GM12878 (cell line): Measurements from ENCODE around the gene PPM1J. TPM values are rescaled to one million over a fixed set of nuclear protein-coding genes. Genes with fewer than 3 reads are reported as not detected.

Source experiments
- ATAC-seq: fragments of 200-7000 bp; cut with Tn5 transposase; 3 replicates; pipeline ENCODE4 v1.9.1; 2020; ENCODE audit warnings: mild to moderate bottlenecking, moderate library complexity
- BruUV-seq: library from RNA; stranded (reverse); fragments of 400-500 nt; replicated peaks from 2 replicates; lab custom pipeline; 2021; lab: Mats Ljungman, UMichigan
- CTCF ChIA-PET: fragments of 300-600 bp; sonication (Branson Sonifier 250); formaldehyde crosslinking; extraction: SDS; loops from one replicate; lab custom pipeline; 2021; ENCODE audit warnings: inconsistent platforms; lab: Yijun Ruan, JAX
- POLR2A ChIA-PET: fragments of 350-600 bp; formaldehyde crosslinking; extraction: SDS; loops from one replicate; lab custom pipeline; 2021; ENCODE audit warnings: inconsistent platforms; lab: Charles Lee
- RAD21 ChIA-PET: fragments of 300-600 bp; sonication (Branson Sonifier 250); formaldehyde crosslinking; loops from one replicate; lab custom pipeline; 2023; ENCODE audit warnings: antibody characterized with exemption; ENCODE audit not compliant: unreplicated experiment; lab: Charles Lee
- SMC1A ChIA-PET: fragments of 300-600 bp; sonication (Branson Sonifier 250); formaldehyde crosslinking; loops from one replicate; lab custom pipeline; 2023; ENCODE audit not compliant: unreplicated experiment, uncharacterized antibody; lab: Charles Lee
- DNase-seq: peaks from one replicate; pipeline ENCODE4 v3.0.0-alpha.2; 2011; ENCODE audit warnings: low read depth, low spot score
- FAIRE-seq: peaks from 3 replicates; lab custom pipeline; 2011; peaks lifted over from hg19 to GRCh38; lab: Jason Lieb, UNC
- H2AFZ ChIP-seq: 2 replicates; pipeline ENCODE4 v1.6.0; 2011; ENCODE audit warnings: low read depth, low read length, control low read depth; ENCODE audit not compliant: control insufficient read depth
- H3K27ac ChIP-seq: 2 replicates; pipeline ENCODE4 v1.5.1; 2011; ENCODE audit warnings: control low read depth; ENCODE audit not compliant: control insufficient read depth, insufficient read depth
- H3K27me3 ChIP-seq, 2 experiments: replicated peaks in 1 of 2; 2 replicates each; pipeline versions ENCODE4 v1.6.0 to v1.6.1; 2011; ENCODE audit warnings: low read length in 1 of 2; ENCODE audit not compliant: control insufficient read depth in 2 of 2, insufficient read depth in 2 of 2
- H3K36me3 ChIP-seq, 2 experiments: 2 replicates each; pipeline ENCODE4 v1.5.1; 2011; ENCODE audit warnings: low read length in 1 of 2; ENCODE audit not compliant: control insufficient read depth in 2 of 2, insufficient read depth in 2 of 2
- H3K4me1 ChIP-seq: 2 replicates; pipeline ENCODE4 v1.6.1; 2011; ENCODE audit warnings: mild to moderate bottlenecking, low read length, moderate library complexity, mixed read lengths; ENCODE audit not compliant: control insufficient read depth, insufficient read depth
- H3K4me2 ChIP-seq: 2 replicates; pipeline ENCODE4 v1.6.0; 2011; ENCODE audit warnings: control low read depth; ENCODE audit not compliant: control insufficient read depth, insufficient read depth
- H3K4me3 ChIP-seq: fragments of 200-600 bp; sonication (generic); 2 replicates; pipeline ENCODE4 v1.5.1; 2016
- H3K79me2 ChIP-seq: 2 replicates; pipeline ENCODE4 v1.6.0; 2011; ENCODE audit warnings: low read length; ENCODE audit not compliant: control insufficient read depth, insufficient read depth
- H3K9ac ChIP-seq: 2 replicates; pipeline ENCODE4 v1.8.0; 2011; ENCODE audit warnings: low read length, control low read depth, mixed read lengths; ENCODE audit not compliant: control insufficient read depth, insufficient read depth
- H3K9me3 ChIP-seq: replicated peaks from 3 replicates; pipeline ENCODE4 v1.5.1; 2011; ENCODE audit warnings: mild to moderate bottlenecking, low read length; ENCODE audit not compliant: control insufficient read depth, insufficient read depth
- H4K20me1 ChIP-seq: 2 replicates; pipeline ENCODE4 v1.6.0; 2011; ENCODE audit not compliant: control insufficient read depth, insufficient read depth
- CHD2 ChIP-seq: IDR thresholded peaks from 2 replicates; pipeline ENCODE4 v1.6.1; 2011; ENCODE audit warnings: low read depth, low read length, improper control_type of control experiment, borderline replicate concordance
- FOS ChIP-seq: IDR thresholded peaks from 3 replicates; pipeline ENCODE4 v1.6.1; 2011; ENCODE audit warnings: borderline replicate concordance; ENCODE audit not compliant: insufficient read length; ENCODE audit errors: extremely low read depth
- NFYA ChIP-seq: IDR thresholded peaks from 2 replicates; pipeline ENCODE4 v1.6.1; 2011; ENCODE audit warnings: low read depth, mild to moderate bottlenecking, low read length, improper control_type of control experiment, borderline replicate concordance
- NR2C2 ChIP-seq: IDR thresholded peaks from 2 replicates; pipeline ENCODE4 v1.6.1; 2011; ENCODE audit warnings: borderline replicate concordance, low read depth; ENCODE audit not compliant: control insufficient read depth, insufficient read length
- NR2F1 ChIP-seq: fragments of 450-650 bp; conservative IDR thresholded peaks from 2 replicates; pipeline ENCODE4 v1.6.1; 2017; ENCODE audit warnings: mild to moderate bottlenecking
- PAX5 ChIP-seq: IDR thresholded peaks from 2 replicates; pipeline ENCODE4 v1.6.1; 2011; ENCODE audit warnings: low read depth, low read length, borderline replicate concordance
- ZBTB40 ChIP-seq: fragments of 450-650 bp; IDR thresholded peaks from 2 replicates; pipeline ENCODE4 v1.6.1; 2016; ENCODE audit warnings: mild to moderate bottlenecking, moderate library complexity, borderline replicate concordance
- ZNF592 ChIP-seq: fragments of 450-650 bp; IDR thresholded peaks from 2 replicates; pipeline ENCODE4 v1.6.1; 2017; ENCODE audit warnings: mild to moderate bottlenecking, moderate library complexity
- WGBS: methylation state at CpG from one replicate; pipeline ENCODE4 v1.1.6; 2016; ENCODE audit warnings: low lambda C conversion rate; ENCODE audit not compliant: insufficient replicate concordance, insufficient coverage; ENCODE audit errors: missing lambda C conversion rate; 5-methylcytosine and 5-hydroxymethylcytosine counted together
- in situ Hi-C: fragments of 300-500 bp; cut with MboI; formaldehyde crosslinking; loops from 9 replicates; pipeline ENCODE4 v1.14.3; 2018; ENCODE audit warnings: mixed read lengths
- intact Hi-C: fragments of 100-400 bp; cut with micrococcal nuclease; formaldehyde crosslinking; loops from one replicate; pipeline ENCODE4 v1.14.2; 2022; ENCODE audit not compliant: unreplicated experiment
- polyA plus RNA-seq, 11 experiments: library from polyadenylated mRNA; depleted of rRNA in 4 of 11; unstranded in 6 of 11; stranded (reverse) in 5 of 11; fragments of >200 nt; fragmentation: Nextera tagmentation in 4 of 11; fragmentation: Illumina TruSeq in 1 of 11; extraction: Ambion mirVana in 4 of 11; extraction: Trizol in 1 of 11; gene quantifications; 1 replicate in 1 of 11; 2 replicates in 10 of 11; pipeline versions ENCODE4 v1.2.1 to v1.2.3, GENCODE V29; 2011 to 2016; ENCODE audit warnings: inconsistent platforms in 2 of 11, missing spikeins in 2 of 11, low read depth in 1 of 11
- total RNA-seq, 4 experiments: library from RNA; depleted of rRNA in 3 of 4; stranded (reverse); fragments of >200 nt in 3 of 4; fragmentation: Illumina TruSeq in 1 of 4; extraction: Trizol in 1 of 4; gene quantifications; 2 replicates each; pipeline versions ENCODE4 v1.2.1 to v1.2.3, GENCODE V29; 2013 to 2021

Gene PPM1J
- total and polyA plus RNA-seq, 10 of the 15 experiments (the other 5 are each of a cell fraction or from before 2014, with no cell fraction given), result 0.07 to 1.8 (median 0.59) TPM; not detected in 1

GRCh38 chr1:112703706-112704105 is 11.4 kb downstream of the PPM1J start:
- H2AFZ ChIP-seq, result no peak overlapping the region
- ChIA-PET SMC1A (interaction anchor here (0.5 to 4.0 kb wide), 14 partner anchors 12 to 312 kb away, joined by 3 to 28 read pairs (median 6); partner anchors contain the start of genes MOV10 and PPM1J), CTCF (interaction anchor here (0.6 to 5.6 kb wide), 9 partner anchors 12 to 369 kb away, joined by 3 to 48 read pairs (median 7); partner anchors contain the start of genes LRIG2, MOV10 and PPM1J), POLR2A (interaction anchor here (1.2 to 3.6 kb wide), 6 partner anchors 19 to 312 kb away, joined by 3 to 26 read pairs (median 6); partner anchors contain the start of genes CAPZA1, MOV10 and ST7L), RAD21 (interaction anchor here (1.1 to 4.1 kb wide), 10 partner anchors 11 to 312 kb away, joined by 3 to 42 read pairs (median 12); partner anchors contain the start of genes CTTNBP2NL, MOV10 and PPM1J)
- no peaks in the 10 kb centered on the region for H3K9me3 ChIP-seq
- H3K9ac ChIP-seq, result no peak overlapping the region
- ATAC-seq, result no peak
- H3K79me2 ChIP-seq, result peaks cover 33% of the 10 kb centered on the region
- 82% methylated on average over 8 of the region's 8 CpGs for WGBS
- H3K36me3 ChIP-seq, result peaks cover 0 to 15% of the 10 kb centered on the region in 2 experiments; a peak in 3 of 4 replicates
- peak overlapping the region; percentile 68; the same call in 1 of the 2 replicates for H3K4me3 ChIP-seq
- no peaks in the 10 kb centered on the region for H3K27me3 ChIP-seq
- TF ChIP-seq PAX5, result no peak
- TF ChIP-seq NR2C2, result no peak
- no peak for TF ChIP-seq ZNF592
- no peak for TF ChIP-seq NR2F1
- no peak for TF ChIP-seq CHD2
- no peak for TF ChIP-seq FOS
- TF ChIP-seq ZBTB40, result no peak
- TF ChIP-seq NFYA, result no peak
- TF ChIP-seq, all 136 proteins: peak for 0
- Histone ChIP-seq H3K27ac (peak overlapping the region; percentile 81), H3K4me2 (peak overlapping the region; percentile 96), H4K20me1 (no peaks in the 10 kb centered on the region), H3K4me1 (peaks cover 37% of the 10 kb centered on the region)
- in situ Hi-C loops, result no loop called here
- TSS peak; percentile 37 for BruUV-seq
- intact Hi-C loops, result no loop called here
- DNase-seq, result no peak
- FAIRE-seq, result no peak
